Gastroesophageal sphincter (tissue), 3 donors: ENCODE measurements around the gene PLCB4.

Source experiments
- CTCF ChIP-seq, 4 experiments: fragments of 200-600 bp in 2 of 4; fragments of 450-650 bp in 2 of 4; sonication (generic) in 1 of 4; IDR thresholded peaks; one replicate each; pipeline ENCODE4 v1.5.1; 2017 to 2019; ENCODE audit warnings: antibody characterized with exemption in 4 of 4, mild to moderate bottlenecking in 2 of 4, moderate library complexity in 2 of 4
- POLR2A ChIP-seq, 2 donors: fragments of 450-650 bp; IDR thresholded peaks; one replicate each; pipeline ENCODE4 v1.6.1; 2017; ENCODE audit warnings: antibody characterized with exemption in 2 of 2, mild to moderate bottlenecking in 2 of 2, moderate library complexity in 1 of 2
- POLR2AphosphoS5 ChIP-seq: sonication (generic); formaldehyde crosslinking; IDR thresholded peaks from one replicate; pipeline ENCODE4 v1.6.1; 2017; ENCODE audit warnings: antibody characterized with exemption

- no peak for TF ChIP-seq CTCF (IDR thresholded peaks at IDR 0.05)
- TF ChIP-seq POLR2AphosphoS5 = no peak
- TF ChIP-seq POLR2A (IDR thresholded peaks at IDR 0.05) = no peak
Observed at GRCh38 chr20:9389346-9389745, 320.5 kb downstream of the PLCB4 start.
